Measurements from ENCODE around the gene SLC9A3.

SLC9A3 gene

GRCh38 chr5:424301-425110 lies 99.7 kb downstream of the SLC9A3 start:
- no peak for DNase-seq

DNA sequence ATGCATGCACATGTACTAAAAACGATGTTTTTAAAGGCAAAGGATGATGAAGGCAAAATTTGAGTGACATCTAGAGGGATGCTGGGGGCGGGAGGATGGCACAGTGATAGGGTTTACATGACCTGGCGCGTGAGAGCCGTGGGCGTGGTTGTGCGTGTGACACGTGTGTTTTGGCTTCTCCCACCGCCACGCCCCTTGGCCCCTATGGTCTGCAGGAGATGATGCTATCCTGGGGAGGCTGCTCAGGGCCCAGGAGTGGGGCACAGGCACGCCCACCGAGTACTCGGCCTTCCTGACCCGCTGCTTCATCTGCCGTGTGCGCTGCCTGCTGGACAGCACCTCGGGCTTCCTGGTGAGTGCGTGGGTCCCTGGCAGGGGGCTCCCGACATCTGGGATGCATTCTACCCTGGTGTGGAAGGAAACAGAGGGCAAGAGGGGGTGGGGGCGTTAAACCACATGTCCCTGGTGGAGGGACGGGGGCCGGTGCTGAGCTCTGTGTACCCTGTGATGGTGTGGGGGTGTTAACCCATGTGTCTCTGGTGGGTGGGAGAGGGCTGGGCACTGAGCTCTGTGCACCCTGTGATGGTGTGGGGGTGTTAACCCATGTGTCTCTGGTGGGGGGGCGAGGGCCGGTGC lies 100.5 kb downstream of the SLC9A3 start:
- DNase-seq, result no peak

DNA sequence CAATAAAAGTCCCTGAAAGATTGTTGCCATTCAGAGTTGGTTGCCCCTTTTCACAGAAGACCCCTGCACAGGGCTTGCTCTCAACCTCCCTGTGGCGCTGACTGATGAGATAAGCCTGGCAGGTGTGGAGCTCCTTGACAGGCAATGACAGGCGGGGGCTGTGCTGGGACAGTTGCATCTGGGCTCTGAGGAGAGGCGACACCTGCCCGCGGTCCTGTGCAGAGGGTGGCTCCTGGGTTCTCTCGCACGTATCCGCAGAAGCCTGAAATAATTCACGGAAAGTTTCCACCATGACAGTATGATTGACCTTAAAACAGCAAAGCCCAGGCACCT lies 101.0 kb downstream of the SLC9A3 start:
- no peak for DNase-seq

DNA sequence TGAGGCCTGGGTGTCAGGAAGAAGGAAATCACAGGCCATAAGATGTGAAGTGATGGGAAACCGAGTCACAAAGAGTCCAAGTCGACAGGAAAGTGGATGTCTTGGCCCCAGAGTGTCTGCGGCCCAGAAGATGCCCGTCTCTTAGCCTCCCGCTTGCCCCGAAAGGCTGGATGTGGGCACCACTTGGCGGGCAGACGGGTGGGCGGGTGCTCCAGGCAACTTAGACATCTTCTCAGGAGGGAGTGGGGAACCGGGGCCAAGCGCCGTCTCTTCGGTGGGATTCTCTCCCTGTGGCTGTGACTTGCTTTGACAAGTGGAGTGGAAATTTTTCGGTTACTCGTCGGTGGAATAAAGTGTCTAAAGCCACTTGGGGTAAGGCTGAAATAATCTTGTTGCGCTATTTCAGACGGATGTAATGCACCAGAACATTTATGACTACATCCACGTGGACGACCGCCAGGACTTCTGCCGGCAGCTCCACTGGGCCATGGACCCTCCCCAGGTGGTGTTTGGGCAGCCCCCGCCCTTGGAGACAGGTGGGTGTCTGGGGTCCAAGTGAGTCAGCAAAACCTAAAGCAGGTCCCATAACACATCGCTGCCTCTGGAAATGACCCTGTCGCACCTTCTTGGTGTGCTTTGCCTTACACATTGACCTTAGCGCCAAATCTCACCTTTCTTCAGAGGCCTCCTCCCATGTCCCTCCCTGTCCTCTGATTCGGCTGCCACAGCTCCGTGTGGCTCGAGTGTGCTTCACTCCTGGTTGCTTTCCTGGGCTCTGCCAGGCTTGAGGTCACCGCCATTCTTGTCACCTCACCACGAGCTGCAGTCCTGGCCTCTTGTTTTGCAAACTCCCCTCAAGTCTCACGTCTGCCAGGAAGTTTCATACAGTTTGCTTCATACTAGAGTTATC lies 101.7 kb downstream of the SLC9A3 start:
- DNase-seq, result no peak

DNA sequence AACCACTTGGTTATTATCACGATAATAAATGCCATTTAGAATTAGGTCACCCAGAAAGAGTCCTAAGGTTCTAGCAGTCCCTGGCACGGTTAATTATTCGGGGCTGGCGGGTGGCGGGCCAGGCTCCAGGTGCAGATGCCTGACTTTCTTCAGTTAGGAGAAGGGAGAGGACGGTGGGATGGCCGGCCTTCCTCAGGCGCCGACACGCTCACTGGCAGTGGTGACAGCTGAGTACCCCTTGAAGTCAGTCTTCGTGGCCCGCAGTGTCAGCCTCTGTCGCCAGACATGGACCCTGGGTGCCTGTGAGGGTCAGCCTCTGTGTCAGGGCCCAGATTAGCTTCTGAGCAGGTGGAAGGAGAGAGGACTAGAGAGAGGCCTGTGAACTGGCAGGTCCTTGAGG lies 102.3 kb downstream of the SLC9A3 start:
- DNase-seq, result no peak

DNA sequence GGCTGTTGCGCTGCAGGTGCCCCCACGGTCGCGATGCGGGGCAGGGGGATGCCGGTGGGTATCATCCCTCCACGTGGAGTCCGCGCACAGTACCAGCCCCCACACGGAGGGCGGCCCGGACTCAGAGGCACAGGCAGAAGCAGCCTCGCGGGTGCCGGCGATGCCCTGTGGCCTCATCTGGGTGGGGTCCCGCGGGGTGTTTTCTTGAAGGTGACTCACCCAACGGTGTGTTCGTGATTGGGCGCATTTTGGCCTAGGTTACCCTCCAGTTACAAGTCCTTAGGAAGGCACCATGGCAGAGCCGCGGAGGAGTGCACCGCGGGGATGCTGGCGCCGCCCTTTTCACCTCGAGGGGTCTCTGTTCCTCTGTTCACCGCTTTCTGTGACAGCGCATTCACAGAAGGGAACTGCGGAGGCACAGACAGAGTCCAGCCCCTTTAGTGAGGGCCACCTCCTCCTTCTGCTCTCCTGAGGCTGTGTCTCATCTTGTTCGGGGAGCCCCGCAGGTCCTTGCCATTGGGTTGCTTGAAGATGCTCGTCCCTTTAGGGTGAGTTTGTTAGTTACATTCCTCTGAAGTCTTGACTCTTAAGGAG lies 102.9 kb downstream of the SLC9A3 start:
- DNase-seq, result no peak

DNA sequence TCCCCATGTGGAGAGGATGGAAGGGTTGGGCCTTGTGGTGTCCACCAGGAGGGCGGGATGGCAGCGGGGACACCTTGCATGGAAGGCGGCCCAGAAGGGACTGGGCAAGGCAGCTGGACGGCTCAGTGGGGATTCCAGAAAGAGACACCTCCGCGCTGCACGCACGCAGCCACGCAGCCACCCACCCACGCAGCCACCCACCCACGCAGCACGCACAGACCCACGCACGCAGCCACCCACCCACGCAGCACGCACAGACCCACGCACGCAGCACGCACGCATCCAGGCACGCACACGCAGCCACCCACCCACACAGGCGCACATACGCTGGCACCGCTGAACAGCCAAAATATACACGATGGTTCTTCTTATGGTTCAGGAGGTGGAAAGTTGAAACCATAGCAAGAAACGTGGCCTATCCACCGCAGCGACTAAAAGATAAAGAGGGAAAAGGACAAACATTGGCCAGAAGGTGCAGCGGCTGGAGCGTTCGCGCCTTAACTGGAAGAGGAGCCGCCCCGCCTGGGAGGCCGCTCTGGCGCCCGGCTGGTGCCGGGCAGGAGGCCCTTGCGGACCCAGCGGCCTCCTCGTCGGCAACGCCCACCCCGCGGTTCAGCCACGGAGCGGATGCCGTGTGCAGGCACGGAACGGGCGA lies 103.5 kb downstream of the SLC9A3 start:
- no peak for DNase-seq
